Activated CD4-positive, alpha-beta memory T cell treated with anti-CD3 and anti-CD28 coated beads for 36 hours (primary cell): Measurements from ENCODE around the gene TMEM94. TPM values are rescaled to one million over a fixed set of nuclear protein-coding genes. Genes with fewer than 3 reads are reported as not detected.
"Not testable (repeated sequence)": the region's sequence is repeated elsewhere in the genome, so short reads cannot be mapped to it uniquely, and the experiment has no call there.

Source experiments
- CTCF ChIA-PET: fragments of 350-600 bp; sonication (Branson Sonifier 250); formaldehyde crosslinking; loops from one replicate; lab custom pipeline; 2021; ENCODE audit warnings: antibody characterized with exemption, inconsistent platforms; lab: Charles Lee
- POLR2A ChIA-PET: fragments of 350-600 bp; sonication (Branson Sonifier 250); formaldehyde crosslinking; loops from one replicate; lab custom pipeline; 2021; ENCODE audit warnings: antibody characterized with exemption; lab: Charles Lee
- DNase-seq: peaks from one replicate; pipeline ENCODE4 v3.0.0-alpha.2; 2020
- H3K27ac Mint-ChIP-seq: one replicate; pipeline ENCODE4 v1.8.0; 2021; ENCODE audit warnings: mixed read lengths
- H3K27me3 Mint-ChIP-seq: one replicate; pipeline ENCODE4 v1.8.0; 2021; ENCODE audit warnings: mixed read lengths
- H3K36me3 Mint-ChIP-seq: one replicate; pipeline ENCODE4 v1.8.0; 2021; ENCODE audit warnings: mixed read lengths
- H3K4me1 Mint-ChIP-seq: one replicate; pipeline ENCODE4 v1.8.0; 2021; ENCODE audit warnings: low read depth, mixed read lengths
- H3K4me3 Mint-ChIP-seq: one replicate; pipeline ENCODE4 v1.8.0; 2021; ENCODE audit warnings: mild to moderate bottlenecking, mixed read lengths
- H3K9me3 Mint-ChIP-seq: one replicate; pipeline ENCODE4 v1.8.0; 2021; ENCODE audit warnings: mixed read lengths
- intact Hi-C: fragments of 100-400 bp; cut with micrococcal nuclease; formaldehyde crosslinking; loops from one replicate; pipeline ENCODE4 v1.15.1; 2023
- total RNA-seq, 2 experiments: library from RNA; stranded (reverse); gene quantifications; one replicate each; pipeline ENCODE4 v1.2.3, GENCODE V29; 2021

The TMEM94 gene
- total RNA-seq, 2 experiments from 2014 or later: 51.4 to 53.0 TPM

DNA sequence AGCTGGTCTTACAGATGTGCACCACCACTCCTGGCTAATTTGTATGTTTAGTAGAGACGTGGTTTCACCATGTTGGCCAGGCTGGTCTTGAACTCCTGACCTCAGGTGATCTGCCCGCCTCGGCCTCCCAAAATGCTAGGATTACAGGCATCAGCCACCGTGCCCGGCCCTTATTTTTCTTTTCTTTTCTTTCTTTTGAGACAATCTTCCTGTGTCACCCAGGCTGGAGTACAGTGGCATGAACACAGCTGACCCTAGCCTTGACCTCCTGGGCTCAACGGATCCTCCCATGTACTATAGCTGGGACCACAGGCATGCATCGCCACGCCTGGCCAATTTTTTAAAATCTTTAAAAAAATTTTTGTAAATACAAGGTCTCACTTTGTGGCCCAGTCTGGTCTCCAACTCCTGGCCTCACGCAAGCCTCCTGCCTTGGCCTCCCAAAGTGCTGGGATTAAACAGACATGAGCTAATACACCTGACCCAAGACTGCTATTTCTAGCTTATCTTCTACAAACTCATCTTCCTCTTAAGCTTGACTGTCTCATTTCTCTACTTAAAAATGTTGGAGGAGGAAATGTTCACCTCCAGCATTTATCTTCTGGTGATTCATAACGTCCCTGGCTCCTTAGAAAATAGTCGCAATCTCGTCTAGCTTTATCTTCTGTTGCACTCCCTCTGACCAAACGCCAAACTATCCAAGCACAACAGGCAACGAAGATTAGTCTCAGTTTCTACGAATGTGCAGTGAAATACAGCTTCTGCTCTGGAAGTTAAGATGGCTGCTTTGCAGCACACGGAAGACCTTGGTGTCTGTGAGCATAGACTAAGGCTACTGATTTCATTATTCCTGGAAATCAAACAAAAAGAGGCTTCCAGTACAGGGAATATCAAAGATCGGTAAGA, 8.2 kb upstream of the TMEM94 start:
- H3K9me3 Mint-ChIP-seq: no peaks in the 10 kb centered on the region
- H3K4me3 Mint-ChIP-seq: no peak overlapping the region
- ChIA-PET POLR2A (interaction anchor here (0.6 kb wide), 1 partner anchor 60 kb away, joined by 3 read pairs; no protein-coding TSS in a partner anchor), CTCF (interaction anchor here (1.0 kb wide), 1 partner anchor 8 kb away, joined by 4 read pairs; the partner anchor contains the start of gene TMEM94)
- no peak overlapping the region for H3K27ac Mint-ChIP-seq
- no peaks in the 10 kb centered on the region for H3K4me1 Mint-ChIP-seq
- intact Hi-C loops: no loop called here
- no peak for DNase-seq
- H3K36me3 Mint-ChIP-seq: no peaks in the 10 kb centered on the region
- no peaks in the 10 kb centered on the region for H3K27me3 Mint-ChIP-seq

GRCh38 chr17:75450270-75450669, 6.2 kb upstream of the TMEM94 start:
- Mint-ChIP-seq H3K4me3 (no peak overlapping the region), H3K9me3 (no peaks in the 10 kb centered on the region), H3K27me3 (no peaks in the 10 kb centered on the region), H3K4me1 (no peaks in the 10 kb centered on the region), H3K36me3 (no peaks in the 10 kb centered on the region), H3K27ac (no peak overlapping the region)
- intact Hi-C loops: no loop called here
- POLR2A ChIA-PET: no interaction called here
- no peak for DNase-seq
- CTCF ChIA-PET: no interaction called here

DNA sequence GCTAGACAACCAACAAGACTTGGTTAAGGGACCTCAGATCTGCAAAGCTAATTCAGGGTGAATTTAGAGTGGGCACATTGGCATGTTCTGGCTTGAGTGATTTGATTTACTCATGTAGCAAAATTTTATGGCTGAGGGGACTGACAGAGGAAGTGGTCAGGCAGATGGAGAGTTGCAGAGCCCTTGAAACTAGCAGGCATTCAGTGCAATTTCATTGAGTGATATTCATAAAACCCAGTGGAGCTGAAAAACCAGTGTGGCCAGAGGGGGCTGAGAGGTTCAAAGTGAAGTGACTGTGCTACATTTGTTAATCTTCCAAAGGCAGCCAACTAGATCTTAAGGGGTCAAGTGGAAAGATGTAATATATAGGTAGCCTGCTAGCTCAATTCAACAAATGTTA, 2.2 kb upstream of the TMEM94 start:
- DNase-seq: no peak
- peaks cover 20% of the 10 kb centered on the region for H3K4me1 Mint-ChIP-seq
- H3K4me3 Mint-ChIP-seq: no peak overlapping the region
- H3K27ac Mint-ChIP-seq: no peak overlapping the region
- no peaks in the 10 kb centered on the region for H3K27me3 Mint-ChIP-seq
- ChIA-PET CTCF (interaction anchor here (0.9 to 1.2 kb wide), 2 partner anchors 10 to 294 kb away, joined by 3 read pairs; no protein-coding TSS in a partner anchor), POLR2A (no interaction called here)
- intact Hi-C loops: no loop called here
- H3K9me3 Mint-ChIP-seq: no peaks in the 10 kb centered on the region
- no peaks in the 10 kb centered on the region for H3K36me3 Mint-ChIP-seq

DNA sequence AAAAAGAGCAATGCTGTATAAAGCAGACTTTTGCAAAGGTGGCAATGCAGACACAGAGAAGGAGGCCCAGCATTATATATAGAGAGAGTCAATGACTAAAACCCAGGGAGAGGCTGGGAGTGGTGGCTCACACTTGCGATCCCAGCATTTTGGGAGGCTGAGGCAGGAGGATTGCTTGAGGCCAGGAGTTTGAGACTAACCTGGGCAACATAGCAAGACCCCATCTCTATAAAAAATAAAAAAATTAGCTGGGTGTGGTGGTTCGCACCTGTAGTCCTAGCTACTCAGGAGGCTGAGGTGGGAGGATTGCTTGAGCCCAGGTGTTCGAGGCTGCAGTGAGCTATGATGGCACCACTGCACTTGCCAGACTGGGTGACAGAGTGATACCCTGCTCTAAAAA, 1.8 kb upstream of the TMEM94 start:
- POLR2A ChIA-PET, intact Hi-C loops: not testable (repeated sequence)
- H3K4me1 Mint-ChIP-seq: peaks cover 23% of the 10 kb centered on the region

GRCh38 chr17:75456039-75456416, 407 bp upstream of the TMEM94 start:
- H3K36me3 Mint-ChIP-seq: no peaks in the 10 kb centered on the region
- no peak for DNase-seq
- intact Hi-C loops: no loop called here
- H3K27me3 Mint-ChIP-seq: no peaks in the 10 kb centered on the region
- H3K4me1 Mint-ChIP-seq: peaks cover 23% of the 10 kb centered on the region
- H3K27ac Mint-ChIP-seq: peak overlapping the region; percentile 62
- no peaks in the 10 kb centered on the region for H3K9me3 Mint-ChIP-seq
- peak overlapping the region; percentile 88 for H3K4me3 Mint-ChIP-seq
- POLR2A ChIA-PET: interaction anchor here (0.8 to 2.7 kb wide), 10 partner anchors 18 to 195 kb away, joined by 3 to 11 read pairs (median 4); partner anchors contain the start of genes GGA3, GRB2, MIF4GD and MRPS7
- CTCF ChIA-PET: interaction anchor here (0.6 to 2.5 kb wide), 17 partner anchors 9 to 344 kb away, joined by 3 to 11 read pairs (median 3); partner anchors contain the start of genes GGA3, MIF4GD, MRPS7 and SMIM5

More for the DNA sequence above, 1.8 kb upstream of the TMEM94 start:
- not testable (repeated sequence) for H3K27me3 Mint-ChIP-seq, H3K36me3 Mint-ChIP-seq, H3K9me3 Mint-ChIP-seq, H3K4me3 Mint-ChIP-seq, DNase-seq, H3K27ac Mint-ChIP-seq
- CTCF ChIA-PET: interaction anchor here (0.9 to 2.5 kb wide), 3 partner anchors 10 to 293 kb away, joined by 3 to 6 read pairs (median 3); no protein-coding TSS in a partner anchor

GRCh38 chr17:75457047-75457654, 716 bp downstream of the TMEM94 start:
- DNase-seq: peak; percentile 24
- Mint-ChIP-seq H3K4me3 (peak overlapping the region; percentile 88), H3K27ac (peak overlapping the region; percentile 62), H3K27me3 (no peaks in the 10 kb centered on the region), H3K4me1 (peaks cover 23% of the 10 kb centered on the region), H3K9me3 (no peaks in the 10 kb centered on the region), H3K36me3 (no peaks in the 10 kb centered on the region)
- intact Hi-C loops: no loop called here
- POLR2A ChIA-PET: interaction anchor here (0.9 to 2.7 kb wide), 6 partner anchors 17 to 196 kb away, joined by 3 to 11 read pairs (median 6); partner anchors contain the start of genes GGA3, MRPS7 and SLC25A19
- CTCF ChIA-PET: interaction anchor here (1.5 to 2.5 kb wide), 2 partner anchors 59 to 144 kb away, joined by 6 to 11 read pairs; partner anchors contain the start of gene TSEN54

GRCh38 chr17:75459246-75459589, 2.8 kb downstream of the TMEM94 start:
- Mint-ChIP-seq H3K27ac (no peak overlapping the region), H3K27me3 (no peaks in the 10 kb centered on the region)

GRCh38 chr17:75459590-75460267, 3.3 kb downstream of the TMEM94 start:
- POLR2A ChIA-PET: no interaction called here
- Mint-ChIP-seq H3K4me1 (peaks cover 25% of the 10 kb centered on the region), H3K27ac (no peak overlapping the region), H3K9me3 (no peaks in the 10 kb centered on the region), H3K4me3 (no peak overlapping the region), H3K36me3 (no peaks in the 10 kb centered on the region), H3K27me3 (no peaks in the 10 kb centered on the region)
- intact Hi-C loops: no loop called here
- CTCF ChIA-PET: interaction anchor here (0.7 kb wide), 1 partner anchor 289 kb away, joined by 3 read pairs; no protein-coding TSS in a partner anchor
- no peak for DNase-seq

More at GRCh38 chr17:75459246-75459589, 2.8 kb downstream of the TMEM94 start:
- DNase-seq: no peak
- peaks cover 25% of the 10 kb centered on the region for H3K4me1 Mint-ChIP-seq
- no peak overlapping the region for H3K4me3 Mint-ChIP-seq
- no peaks in the 10 kb centered on the region for H3K9me3 Mint-ChIP-seq
- intact Hi-C loops: no loop called here
- CTCF ChIA-PET: interaction anchor here (0.8 kb wide), 2 partner anchors 27 to 145 kb away, joined by 3 read pairs; no protein-coding TSS in a partner anchor
- H3K36me3 Mint-ChIP-seq: no peaks in the 10 kb centered on the region
- POLR2A ChIA-PET: no interaction called here

GRCh38 chr17:75460295-75460694, 3.9 kb downstream of the TMEM94 start:
- no peaks in the 10 kb centered on the region for H3K27me3 Mint-ChIP-seq
- H3K27ac Mint-ChIP-seq: no peak overlapping the region
- no peaks in the 10 kb centered on the region for H3K36me3 Mint-ChIP-seq
- H3K4me1 Mint-ChIP-seq: peaks cover 25% of the 10 kb centered on the region
- no peaks in the 10 kb centered on the region for H3K9me3 Mint-ChIP-seq
- POLR2A ChIA-PET: no interaction called here
- intact Hi-C loops: no loop called here
- CTCF ChIA-PET: interaction anchor here (0.7 kb wide), 2 partner anchors 53 to 289 kb away, joined by 3 read pairs; no protein-coding TSS in a partner anchor
- no peak overlapping the region for H3K4me3 Mint-ChIP-seq
- DNase-seq: no peak

DNA sequence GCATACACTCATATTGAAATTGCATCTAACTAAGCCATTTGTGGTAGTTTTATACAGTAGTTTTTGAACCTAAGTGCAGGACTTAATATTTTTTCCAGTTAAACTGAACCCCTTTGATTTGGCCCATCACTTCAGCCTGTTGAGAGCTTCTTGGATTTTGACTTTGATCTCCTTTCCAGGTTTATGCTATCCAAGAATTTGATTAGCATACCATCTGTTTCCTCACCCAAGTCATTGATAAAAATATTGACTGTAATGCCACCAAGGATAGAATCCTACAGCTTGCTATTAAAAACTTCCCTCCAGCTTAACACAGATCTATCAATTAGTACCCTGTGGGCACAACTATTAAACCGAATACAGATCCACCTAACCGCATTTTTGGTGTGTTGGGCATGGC, 7.2 kb downstream of the TMEM94 start:
- Mint-ChIP-seq H3K9me3 (no peaks in the 10 kb centered on the region), H3K4me3 (no peak overlapping the region), H3K36me3 (no peaks in the 10 kb centered on the region), H3K27me3 (no peaks in the 10 kb centered on the region), H3K4me1 (peaks cover 9% of the 10 kb centered on the region), H3K27ac (no peak overlapping the region)
- ChIA-PET POLR2A (no interaction called here), CTCF (no interaction called here)
- intact Hi-C loops: no loop called here
- DNase-seq: no peak

- no peak for DNase-seq
- ChIA-PET POLR2A (no interaction called here), CTCF (no interaction called here)
- Mint-ChIP-seq H3K27ac (no peak overlapping the region), H3K4me1 (peaks cover 2% of the 10 kb centered on the region), H3K4me3 (no peak overlapping the region), H3K9me3 (no peaks in the 10 kb centered on the region), H3K36me3 (no peaks in the 10 kb centered on the region), H3K27me3 (no peaks in the 10 kb centered on the region)
- intact Hi-C loops: no loop called here
Observed at GRCh38 chr17:75465039-75465438, 8.6 kb downstream of the TMEM94 start.
